HEK293T (cell line): ENCODE results near the gene RNF208.

Source experiments
- FOXA1 ChIP-seq: fragments of 450-650 bp; IDR thresholded peaks from 2 replicates; pipeline ENCODE4 v1.6.1; 2016; ENCODE audit warnings: mild to moderate bottlenecking
- FOXK2 ChIP-seq: fragments of 450-650 bp; IDR thresholded peaks from 2 replicates; pipeline ENCODE4 v1.6.1; 2016; ENCODE audit warnings: mild to moderate bottlenecking
- FOXM1 ChIP-seq: fragments of 450-650 bp; IDR thresholded peaks from 2 replicates; pipeline ENCODE4 v1.6.1; 2017; ENCODE audit warnings: mild to moderate bottlenecking, borderline replicate concordance
- HDGF ChIP-seq: fragments of 450-650 bp; IDR thresholded peaks from 2 replicates; pipeline ENCODE4 v1.6.1; 2017; ENCODE audit warnings: antibody characterized with exemption, borderline replicate concordance
- L3MBTL2 ChIP-seq: fragments of 450-650 bp; conservative IDR thresholded peaks from 2 replicates; pipeline ENCODE4 v1.6.1; 2016; ENCODE audit warnings: mild to moderate bottlenecking
- LEF1 ChIP-seq: fragments of 450-650 bp; IDR thresholded peaks from 2 replicates; pipeline ENCODE4 v1.6.1; 2017; ENCODE audit warnings: mild to moderate bottlenecking, borderline replicate concordance
- NFRKB ChIP-seq: fragments of 450-650 bp; IDR thresholded peaks from 2 replicates; pipeline ENCODE4 v1.6.1; 2016; ENCODE audit warnings: mild to moderate bottlenecking, moderate library complexity
- SP1 ChIP-seq: fragments of 450-650 bp; IDR thresholded peaks from 2 replicates; pipeline ENCODE4 v1.6.1; 2017
- TF ChIP-seq, protein P1 (sequence below): fragments of 450-650 bp; IDR thresholded peaks from 2 replicates; pipeline ENCODE4 v1.6.1; 2016

DNA sequence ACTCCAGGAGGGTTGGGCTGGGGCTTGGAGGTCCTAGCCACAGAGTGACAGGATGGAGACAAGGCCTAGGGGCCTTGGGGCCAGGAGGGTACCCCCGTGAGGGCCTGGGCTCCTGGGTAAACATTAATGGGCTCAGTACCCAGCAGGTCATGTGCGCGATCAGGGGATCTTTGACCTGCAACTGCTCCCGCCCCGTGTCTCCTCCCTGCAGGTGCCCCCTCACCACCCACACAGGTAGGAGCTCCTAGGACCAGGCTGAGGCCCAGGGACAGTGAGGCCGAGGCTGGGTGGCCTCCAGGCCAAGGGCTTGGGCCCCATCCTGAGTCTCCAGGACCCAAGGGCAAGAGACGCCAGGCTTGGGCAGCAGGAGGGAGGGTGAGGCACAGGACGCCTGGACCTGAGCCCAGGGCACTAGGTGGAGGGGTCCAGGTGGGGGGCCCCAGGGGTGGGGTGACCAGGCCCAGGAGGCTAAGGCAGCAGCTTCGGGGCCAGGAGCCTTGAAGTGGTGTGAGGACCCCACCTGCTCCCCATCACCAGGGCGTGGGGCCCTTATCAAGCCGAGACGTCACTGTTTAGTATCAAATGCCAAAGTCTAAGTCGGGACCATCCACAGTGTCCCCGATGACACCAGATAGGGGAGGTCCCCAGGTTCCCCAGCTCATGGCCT is 8.8 kb upstream of the RNF208 start, which contains the start of gene SLC34A3:
- no peak for TF ChIP-seq SP1
- TF ChIP-seq HDGF: no peak
- TF ChIP-seq L3MBTL2: no peak
- TF ChIP-seq LEF1: no peak
- no peak for TF ChIP-seq NFRKB
- TF ChIP-seq FOXK2: no peak
- no peak for TF ChIP-seq FOXA1
- TF ChIP-seq FOXM1: no peak
- TF ChIP-seq, protein P1, sequence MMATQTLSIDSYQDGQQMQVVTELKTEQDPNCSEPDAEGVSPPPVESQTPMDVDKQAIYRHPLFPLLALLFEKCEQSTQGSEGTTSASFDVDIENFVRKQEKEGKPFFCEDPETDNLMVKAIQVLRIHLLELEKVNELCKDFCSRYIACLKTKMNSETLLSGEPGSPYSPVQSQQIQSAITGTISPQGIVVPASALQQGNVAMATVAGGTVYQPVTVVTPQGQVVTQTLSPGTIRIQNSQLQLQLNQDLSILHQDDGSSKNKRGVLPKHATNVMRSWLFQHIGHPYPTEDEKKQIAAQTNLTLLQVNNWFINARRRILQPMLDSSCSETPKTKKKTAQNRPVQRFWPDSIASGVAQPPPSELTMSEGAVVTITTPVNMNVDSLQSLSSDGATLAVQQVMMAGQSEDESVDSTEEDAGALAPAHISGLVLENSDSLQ: no peak
